H1 (cell line): ENCODE measurements around the gene ARHGAP28. TPM values are rescaled to one million over a fixed set of nuclear protein-coding genes. Genes with fewer than 3 reads are reported as not detected.

Experiments
- CTCF ChIA-PET: fragments of 300-600 bp; sonication (Branson Sonifier 250); formaldehyde crosslinking; loops from one replicate; lab custom pipeline; 2021; ENCODE audit not compliant: partially characterized antibody; lab: Charles Lee
- POLR2A ChIA-PET: fragments of 300-600 bp; sonication (Branson Sonifier 250); formaldehyde crosslinking; loops from one replicate; lab custom pipeline; 2021; ENCODE audit warnings: inconsistent platforms; ENCODE audit not compliant: partially characterized antibody; lab: Charles Lee
- DNase-seq, 2 experiments: peaks; one replicate each; pipeline versions ENCODE4 v3.0.0 to v3.0.0-alpha.2; 2010 to 2022; ENCODE audit warnings: low spot score in 2 of 2, low read depth in 1 of 2, mixed read lengths in 1 of 2
- FAIRE-seq: peaks from 2 replicates; lab custom pipeline; 2011; peaks lifted over from hg19 to GRCh38; lab: Jason Lieb, UNC
- H2AFZ ChIP-seq: 2 replicates; pipeline ENCODE4 v1.8.1; 2012; ENCODE audit warnings: low read length, inconsistent platforms
- H2AK5ac ChIP-seq: 2 replicates; pipeline ENCODE4 v1.6.1; 2013; ENCODE audit warnings: low read depth, low read length
- H2BK120ac ChIP-seq: replicated peaks from 2 replicates; pipeline ENCODE3; 2013; ENCODE audit warnings: low read depth, low read length, inconsistent platforms
- H2BK12ac ChIP-seq: 2 replicates; pipeline ENCODE4 v1.6.1; 2013; ENCODE audit warnings: low read depth, low read length
- H2BK15ac ChIP-seq: 2 replicates; pipeline ENCODE4 v1.6.1; 2013; ENCODE audit warnings: low read length
- H2BK20ac ChIP-seq: 2 replicates; pipeline ENCODE4 v1.6.1; 2013; ENCODE audit warnings: low read length
- H2BK5ac ChIP-seq: 2 replicates; pipeline ENCODE4 v1.6.1; 2013; ENCODE audit warnings: low read depth, low read length
- H3K14ac ChIP-seq: 2 replicates; pipeline ENCODE4 v1.6.1; 2013; ENCODE audit warnings: inconsistent platforms; ENCODE audit not compliant: insufficient read length
- H3K18ac ChIP-seq: 2 replicates; pipeline ENCODE4 v1.6.1; 2013; ENCODE audit warnings: low read length; ENCODE audit errors: extremely low read depth
- H3K23ac ChIP-seq: 2 replicates; pipeline ENCODE4 v1.6.1; 2013; ENCODE audit warnings: inconsistent platforms; ENCODE audit not compliant: insufficient read length
- H3K23me2 ChIP-seq: 2 replicates; pipeline ENCODE4 v1.6.1; 2013; ENCODE audit warnings: low read depth, low read length
- H3K27ac ChIP-seq: 2 replicates; pipeline ENCODE4 v1.6.1; 2011; ENCODE audit warnings: low read depth, low read length, inconsistent platforms
- H3K27me3 ChIP-seq, 4 experiments: replicated peaks in 1 of 4; 1 replicate in 1 of 4; 2 replicates in 3 of 4; pipeline versions ENCODE4 v1.6.1 to v1.8.1; 2011 to 2013; ENCODE audit warnings: low read length in 3 of 4, mild to moderate bottlenecking in 3 of 4, inconsistent platforms in 2 of 4, mixed read lengths in 2 of 4, moderate library complexity in 1 of 4; ENCODE audit not compliant: control insufficient read depth in 3 of 4, insufficient read depth in 3 of 4; ENCODE audit errors: extremely low read depth in 1 of 4
- H3K36me3 ChIP-seq, 4 experiments: 2 replicates each; pipeline versions ENCODE4 v1.6.1 to v1.8.1; 2011 to 2013; ENCODE audit warnings: mild to moderate bottlenecking in 4 of 4, low read length in 3 of 4, moderate library complexity in 2 of 4, control low read depth in 1 of 4, inconsistent platforms in 1 of 4; ENCODE audit not compliant: insufficient read depth in 4 of 4, control insufficient read depth in 2 of 4
- H3K4ac ChIP-seq: replicated peaks from 2 replicates; pipeline ENCODE3; 2013; ENCODE audit warnings: low read length, low read depth, mixed read lengths, inconsistent platforms; ENCODE audit not compliant: insufficient read length
- H3K4me1 ChIP-seq, 4 experiments: replicated peaks in 1 of 4; 1 replicate in 1 of 4; 2 replicates in 3 of 4; pipeline versions ENCODE4 v1.6.1 to v1.8.1; 2011 to 2013; ENCODE audit warnings: low read length in 3 of 4, inconsistent platforms in 2 of 4, mixed read lengths in 1 of 4; ENCODE audit not compliant: insufficient read depth in 4 of 4, control insufficient read depth in 3 of 4
- H3K4me2 ChIP-seq, 2 experiments: 2 replicates each; pipeline versions ENCODE4 v1.6.1 to v1.8.1; 2011 to 2013; ENCODE audit warnings: low read depth in 2 of 2, low read length in 2 of 2, control low read depth in 1 of 2, inconsistent platforms in 1 of 2, mild to moderate bottlenecking in 1 of 2; ENCODE audit not compliant: insufficient read depth in 1 of 2
- H3K4me3 ChIP-seq, 4 experiments: fragments of 200-600, 300-600 bp in 1 of 4; sonication (generic), shearing (Covaris generic), sonication (Bioruptor Twin) in 1 of 4; 2 replicates each; pipeline versions ENCODE4 v1.5.1 to v1.8.1; 2011 to 2016; ENCODE audit warnings: low read length in 4 of 4, low read depth in 3 of 4, control low read depth in 2 of 4, inconsistent platforms in 2 of 4, mild to moderate bottlenecking in 2 of 4, mixed read lengths in 1 of 4, moderate library complexity in 1 of 4; ENCODE audit not compliant: insufficient read depth in 2 of 4; ENCODE audit errors: extremely low read depth in 1 of 4
- H3K56ac ChIP-seq: replicated peaks from 2 replicates; pipeline ENCODE3; 2013; ENCODE audit warnings: low read depth, mild to moderate bottlenecking, mixed read lengths, low read length, inconsistent platforms; ENCODE audit not compliant: insufficient read length
- H3K79me1 ChIP-seq: 2 replicates; pipeline ENCODE4 v1.6.1; 2013; ENCODE audit warnings: low read depth, low read length, control low read depth
- H3K79me2 ChIP-seq, 2 experiments: 2 replicates each; pipeline versions ENCODE4 v1.6.1 to v1.8.1; 2012 to 2013; ENCODE audit warnings: low read length in 2 of 2, mild to moderate bottlenecking in 2 of 2, inconsistent platforms in 1 of 2; ENCODE audit not compliant: insufficient read depth in 2 of 2, control insufficient read depth in 1 of 2
- H3K9ac ChIP-seq, 4 experiments: replicated peaks in 1 of 4; 1 replicate in 1 of 4; 2 replicates in 3 of 4; pipeline versions ENCODE4 v1.6.1 to v1.8.1; 2011 to 2013; ENCODE audit warnings: low read depth in 3 of 4, low read length in 3 of 4, control low read depth in 2 of 4, mild to moderate bottlenecking in 2 of 4, moderate library complexity in 2 of 4, inconsistent platforms in 1 of 4; ENCODE audit errors: extremely low read depth in 1 of 4
- H3K9me3 ChIP-seq, 2 experiments: 2 replicates each; pipeline versions ENCODE4 v1.6.1 to v1.8.1; 2012 to 2013; ENCODE audit warnings: mild to moderate bottlenecking in 2 of 2, moderate library complexity in 2 of 2, control low read depth in 1 of 2, inconsistent platforms in 1 of 2, low read depth in 1 of 2, low read length in 1 of 2, mixed read lengths in 1 of 2; ENCODE audit not compliant: insufficient read depth in 2 of 2
- H4K20me1 ChIP-seq, 2 experiments: replicated peaks in 1 of 2; 2 replicates each; pipeline versions ENCODE3 to v1.8.1; 2011 to 2013; ENCODE audit warnings: inconsistent platforms in 2 of 2, low read length in 2 of 2, mild to moderate bottlenecking in 1 of 2; ENCODE audit not compliant: insufficient read depth in 2 of 2, control insufficient read depth in 1 of 2
- H4K5ac ChIP-seq: 2 replicates; pipeline ENCODE4 v1.6.1; 2013; ENCODE audit warnings: low read length, low read depth, mixed read lengths, inconsistent platforms; ENCODE audit not compliant: insufficient read length
- H4K8ac ChIP-seq: 2 replicates; pipeline ENCODE4 v1.8.0; 2013; ENCODE audit warnings: mild to moderate bottlenecking, moderate library complexity, low read length, inconsistent platforms; ENCODE audit not compliant: insufficient read depth; ENCODE audit errors: extremely low read depth
- H4K91ac ChIP-seq: replicated peaks from 2 replicates; pipeline ENCODE3; 2013; ENCODE audit warnings: low read length, mixed read lengths, inconsistent platforms; ENCODE audit not compliant: insufficient read length
- BACH1 ChIP-seq: IDR thresholded peaks from 2 replicates; pipeline ENCODE4 v1.6.1; 2012; ENCODE audit warnings: low read length, improper control_type of control experiment
- CTCF ChIP-seq, 3 experiments: IDR thresholded peaks; 1 replicate in 2 of 3; 2 replicates in 1 of 3; pipeline versions ENCODE4 v1.5.1 to v1.6.1; 2011; ENCODE audit warnings: low read length in 3 of 3, mild to moderate bottlenecking in 3 of 3, inconsistent platforms in 2 of 3, low read depth in 1 of 3, moderate library complexity in 1 of 3; ENCODE audit not compliant: insufficient read depth in 1 of 3; ENCODE audit errors: control extremely low read depth in 1 of 3
- KDM4A ChIP-seq: IDR thresholded peaks from one replicate; pipeline ENCODE4 v1.7.1; 2012; ENCODE audit warnings: low read depth, mild to moderate bottlenecking, moderate library complexity, low read length, inconsistent platforms; ENCODE audit not compliant: severe bottlenecking
- MAX ChIP-seq: IDR thresholded peaks from 2 replicates; pipeline ENCODE4 v1.6.1; 2012; ENCODE audit warnings: inconsistent platforms
- RAD21 ChIP-seq, 2 experiments: IDR thresholded peaks in 1 of 2; conservative IDR thresholded peaks in 1 of 2; 2 replicates each; pipeline ENCODE4 v1.6.1; 2011; ENCODE audit warnings: low read depth in 2 of 2, low read length in 2 of 2, improper control_type of control experiment in 1 of 2, inconsistent platforms in 1 of 2, mild to moderate bottlenecking in 1 of 2, moderate library complexity in 1 of 2
- TEAD4 ChIP-seq: IDR thresholded peaks from 2 replicates; pipeline ENCODE4 v1.6.1; 2012; ENCODE audit warnings: low read depth, low read length, inconsistent platforms, mixed read lengths
- YY1 ChIP-seq: IDR thresholded peaks from 2 replicates; pipeline ENCODE4 v1.6.1; 2011; ENCODE audit warnings: low read depth, mild to moderate bottlenecking, low read length
- WGBS, 2 experiments: shearing (Covaris generic) in 1 of 2; methylation state at CpG; one replicate each; pipeline versions ENCODE4 v1.1.6 to v1.1.7; 2013 to 2015; ENCODE audit warnings: low lambda C conversion rate in 2 of 2, mixed read lengths in 2 of 2, inconsistent platforms in 1 of 2, low coverage in 1 of 2, missing lambda C conversion rate in 1 of 2; ENCODE audit not compliant: insufficient replicate concordance in 2 of 2, insufficient coverage in 1 of 2, insufficient read length in 1 of 2; ENCODE audit errors: extremely low coverage in 1 of 2, missing lambda C conversion rate in 1 of 2; 5-methylcytosine and 5-hydroxymethylcytosine counted together
- polyA plus RNA-seq, 7 experiments: library from polyadenylated mRNA; depleted of rRNA in 3 of 7; stranded (reverse) in 5 of 7; unstranded in 2 of 7; fragments of >200 nt in 5 of 7; fragments of 200-250 nt in 2 of 7; gene quantifications; 1 replicate in 5 of 7; 2 replicates in 1 of 7; 4 replicates in 1 of 7; pipeline versions ENCODE4 v1.2.1 to v1.2.3, GENCODE V29; 2011 to 2013; ENCODE audit warnings: missing spikeins in 2 of 7, mixed read lengths in 2 of 7
- total RNA-seq: library from RNA; stranded (reverse); fragmentation: NEBNext Ultra II Directional; extraction: Animal tissue kit (Norgen Biotek cat#: 25700); gene quantifications from 2 replicates; pipeline ENCODE4 v1.2.1, GENCODE V29; 2021

Gene ARHGAP28
- total and polyA plus RNA-seq, 2 of the 8 experiments (the other 6 are each of a cell fraction or from before 2014, with no cell fraction given): 2.9 to 14.4 TPM

- Histone ChIP-seq H3K9me3 (no peaks in the 10 kb centered on the region; a peak in 1 of 4 replicates), H3K23me2 (no peaks in the 10 kb centered on the region), H3K79me2 (no peaks in the 10 kb centered on the region), H3K23ac (no peak overlapping the region), H3K56ac (no peak overlapping the region), H3K27me3 (no peaks in the 10 kb centered on the region), H3K4ac (no peak overlapping the region), H3K9ac (no peak overlapping the region), H2BK15ac (no peak overlapping the region), H4K20me1 (no peaks in the 10 kb centered on the region), H3K4me3 (no peak overlapping the region), H2BK20ac (no peak overlapping the region), H4K91ac (no peak overlapping the region), H2BK120ac (no peak overlapping the region), H4K8ac (no peak overlapping the region), H3K36me3 (peaks cover 0 to 3% (median 0%) of the 10 kb centered on the region in 4 experiments; a peak in 2 of 8 replicates), H2AK5ac (no peak overlapping the region), H2AFZ (no peak overlapping the region), H3K79me1 (no peaks in the 10 kb centered on the region), H3K4me2 (no peak overlapping the region), H2BK12ac (no peak overlapping the region), H4K5ac (no peak overlapping the region), H3K4me1 (peaks cover 0 to 5% (median 2%) of the 10 kb centered on the region in 4 experiments; a peak in 2 of 7 replicates), H3K18ac (no peak overlapping the region), H3K14ac (no peak overlapping the region), H3K27ac (no peak overlapping the region), H2BK5ac (no peak overlapping the region)
- FAIRE-seq (peak; percentile 95), DNase-seq (no peak)
- POLR2A ChIA-PET: interaction anchor here (1.0 kb wide), 1 partner anchor 159 kb away, joined by 3 read pairs; no protein-coding TSS in a partner anchor
- CTCF ChIA-PET: interaction anchor here (0.6 to 4.8 kb wide), 43 partner anchors 10 to 1789 kb away, joined by 3 to 73 read pairs (median 4); partner anchors contain the start of gene ARHGAP28
- 47% methylated on average over 4 of the region's 4 CpGs; no CpG with 5 or more reads in 1 of the 2 experiments for WGBS, 2 experiments
- TF ChIP-seq MAX: no peak
- TF ChIP-seq RAD21 (IDR thresholded peaks at IDR 0.05 in 1 of 2, conservative IDR thresholded peaks at IDR 0.05 in 1 of 2; ENCODE audit: low read depth in 2 of 2, low read length in 2 of 2): peak; percentile 96 to 97
- 0 out of 2 replicates have a peak, but pooled peaks have one; percentile 21 for TF ChIP-seq YY1
- TF ChIP-seq TEAD4: peak; percentile 58
- peak in 2 of 3 experiments; percentile 70 to 71; a peak in 3 of 4 replicates for TF ChIP-seq CTCF (IDR thresholded peaks at IDR 0.05; ENCODE audit: control extremely low read depth in 1 of 3, insufficient read depth in 1 of 3, low read depth in 1 of 3, low read length in 3 of 3)
- TF ChIP-seq BACH1: 0 out of 2 replicates have a peak, but pooled peaks have one; percentile 9
- TF ChIP-seq KDM4A: no peak
These were observed 156.7 kb downstream of the ARHGAP28 start for GRCh38 chr18:6885992-6886796.
